Osteoblast (primary cell): Measurements from ENCODE around the gene WNT7A. TPM values are rescaled to one million over a fixed set of nuclear protein-coding genes. Genes with fewer than 3 reads are reported as not detected.

Source experiments
- DNase-seq: peaks from one replicate; pipeline ENCODE4 v3.0.0; 2011; ENCODE audit warnings: low spot score, mixed read lengths; ENCODE audit not compliant: insufficient read length; ENCODE audit errors: missing footprints
- H2AFZ ChIP-seq: 2 replicates; pipeline ENCODE4 v1.6.0; 2011; ENCODE audit warnings: mild to moderate bottlenecking, low read length
- H3K27ac ChIP-seq: 2 replicates; pipeline ENCODE4 v1.5.1; 2011; ENCODE audit warnings: mild to moderate bottlenecking, low read depth, low read length, moderate library complexity
- H3K27me3 ChIP-seq: 2 replicates; pipeline ENCODE4 v1.6.0; 2012; ENCODE audit warnings: mild to moderate bottlenecking, control low read depth, inconsistent platforms, low read length, moderate library complexity; ENCODE audit not compliant: insufficient read depth
- H3K36me3 ChIP-seq: 2 replicates; pipeline ENCODE4 v1.5.1; 2011; ENCODE audit warnings: mild to moderate bottlenecking, low read length, control low read depth, moderate library complexity; ENCODE audit not compliant: insufficient read depth
- H3K4me1 ChIP-seq: 2 replicates; pipeline ENCODE4 v1.5.1; 2011; ENCODE audit warnings: mild to moderate bottlenecking, low read length, control low read depth, moderate library complexity; ENCODE audit not compliant: insufficient read depth
- H3K4me2 ChIP-seq: 2 replicates; pipeline ENCODE4 v1.6.0; 2011; ENCODE audit warnings: mild to moderate bottlenecking, low read length; ENCODE audit not compliant: insufficient read depth
- H3K4me3 ChIP-seq: fragments of 200-600 bp; sonication (generic); 3 replicates; pipeline ENCODE4 v1.5.1; 2012; ENCODE audit warnings: mild to moderate bottlenecking, low read length, inconsistent platforms; ENCODE audit not compliant: insufficient read depth
- H3K79me2 ChIP-seq: 2 replicates; pipeline ENCODE4 v1.6.0; 2012; ENCODE audit warnings: mild to moderate bottlenecking, low read length, control low read depth, inconsistent platforms; ENCODE audit not compliant: insufficient read depth
- H3K9me3 ChIP-seq: 2 replicates; pipeline ENCODE4 v1.5.1; 2011; ENCODE audit warnings: low read depth, low read length, control low read depth
- H4K20me1 ChIP-seq: 2 replicates; pipeline ENCODE4 v1.6.0; 2012; ENCODE audit warnings: mild to moderate bottlenecking, low read length, control low read depth; ENCODE audit not compliant: insufficient read depth
- CTCF ChIP-seq: IDR thresholded peaks from 2 replicates; pipeline ENCODE4 v1.5.1; 2011; ENCODE audit warnings: mild to moderate bottlenecking, low read depth, low read length, moderate library complexity; ENCODE audit errors: extremely low read depth
- total RNA-seq: library from RNA; depleted of rRNA; stranded (reverse); fragments of >200 nt; gene quantifications from 2 replicates; pipeline ENCODE4 v1.2.3, GENCODE V29; 2012

The WNT7A gene
- total RNA-seq, 1 donor = not detected

- peak; percentile 73 for DNase-seq
- TF ChIP-seq CTCF = no peak
- Histone ChIP-seq H2AFZ (no peak overlapping the region), H3K4me1 (no peaks in the 10 kb centered on the region), H3K4me2 (no peak overlapping the region), H4K20me1 (no peaks in the 10 kb centered on the region), H3K79me2 (no peaks in the 10 kb centered on the region), H3K4me3 (no peak overlapping the region), H3K9me3 (no peaks in the 10 kb centered on the region), H3K27ac (no peak overlapping the region), H3K36me3 (no peaks in the 10 kb centered on the region), H3K27me3 (no peaks in the 10 kb centered on the region)
Measured at GRCh38 chr3:13854492-13854891, 25.4 kb downstream of the WNT7A start.

- no peaks in the 10 kb centered on the region for H3K36me3 ChIP-seq
- no peaks in the 10 kb centered on the region for H4K20me1 ChIP-seq
- peak; percentile 68 for DNase-seq
- H2AFZ ChIP-seq = no peak overlapping the region
- no peaks in the 10 kb centered on the region for H3K4me1 ChIP-seq
- H3K27me3 ChIP-seq = no peaks in the 10 kb centered on the region
- no peaks in the 10 kb centered on the region for H3K79me2 ChIP-seq
- no peak overlapping the region for H3K27ac ChIP-seq
- H3K4me2 ChIP-seq = no peak overlapping the region
- no peak overlapping the region for H3K4me3 ChIP-seq
- no peak for TF ChIP-seq CTCF
- H3K9me3 ChIP-seq = no peaks in the 10 kb centered on the region
Measured at GRCh38 chr3:13853978-13854296, 25.9 kb downstream of the WNT7A start.

- no peaks in the 10 kb centered on the region for H3K79me2 ChIP-seq
- no peaks in the 10 kb centered on the region for H3K9me3 ChIP-seq
- TF ChIP-seq CTCF = no peak
- H3K4me2 ChIP-seq = no peak overlapping the region
- H3K27ac ChIP-seq = no peak overlapping the region
- DNase-seq = peak; percentile 57
- no peaks in the 10 kb centered on the region for H4K20me1 ChIP-seq
- no peak overlapping the region for H2AFZ ChIP-seq
- H3K27me3 ChIP-seq = no peaks in the 10 kb centered on the region
- no peak overlapping the region for H3K4me3 ChIP-seq
- H3K4me1 ChIP-seq = no peaks in the 10 kb centered on the region
- H3K36me3 ChIP-seq = no peaks in the 10 kb centered on the region
Measured at GRCh38 chr3:13853256-13853977, 26.5 kb downstream of the WNT7A start.

- H3K4me3 ChIP-seq = no peak overlapping the region
- H3K36me3 ChIP-seq = no peaks in the 10 kb centered on the region
- no peak overlapping the region for H3K27ac ChIP-seq
- no peak overlapping the region for H3K4me2 ChIP-seq
- no peak overlapping the region for H2AFZ ChIP-seq
- H4K20me1 ChIP-seq = no peaks in the 10 kb centered on the region
- no peaks in the 10 kb centered on the region for H3K4me1 ChIP-seq
- no peaks in the 10 kb centered on the region for H3K79me2 ChIP-seq
- H3K9me3 ChIP-seq = no peaks in the 10 kb centered on the region
- peak; percentile 88 for DNase-seq
- TF ChIP-seq CTCF = no peak
- H3K27me3 ChIP-seq = no peaks in the 10 kb centered on the region
Measured at GRCh38 chr3:13852638-13853009, 27.2 kb downstream of the WNT7A start.
